HG03060 (cell line): ENCODE results near the gene IQCK.
A peak's percentile ranks its signal among the peaks of the same experiment; 100 is the strongest.
"Not testable (repeated sequence)": the region's sequence is repeated elsewhere in the genome, so short reads cannot be mapped to it uniquely, and the experiment has no call there.

ENCODE experiments used
- ATAC-seq: cut with Tn5 transposase; IDR thresholded peaks from one replicate; pipeline ENCODE4 v1.9.1; 2021; ENCODE audit warnings: low read depth, moderate number of reproducible peaks; ENCODE audit not compliant: unreplicated experiment

Gene IQCK, protein sequence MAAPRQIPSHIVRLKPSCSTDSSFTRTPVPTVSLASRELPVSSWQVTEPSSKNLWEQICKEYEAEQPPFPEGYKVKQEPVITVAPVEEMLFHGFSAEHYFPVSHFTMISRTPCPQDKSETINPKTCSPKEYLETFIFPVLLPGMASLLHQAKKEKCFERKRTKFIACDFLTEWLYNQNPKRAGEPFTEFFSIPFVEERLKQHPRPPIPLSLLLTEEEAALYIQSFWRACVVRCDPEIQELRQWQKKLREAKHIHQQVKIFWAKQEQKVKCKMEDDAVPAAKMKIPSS

DNA sequence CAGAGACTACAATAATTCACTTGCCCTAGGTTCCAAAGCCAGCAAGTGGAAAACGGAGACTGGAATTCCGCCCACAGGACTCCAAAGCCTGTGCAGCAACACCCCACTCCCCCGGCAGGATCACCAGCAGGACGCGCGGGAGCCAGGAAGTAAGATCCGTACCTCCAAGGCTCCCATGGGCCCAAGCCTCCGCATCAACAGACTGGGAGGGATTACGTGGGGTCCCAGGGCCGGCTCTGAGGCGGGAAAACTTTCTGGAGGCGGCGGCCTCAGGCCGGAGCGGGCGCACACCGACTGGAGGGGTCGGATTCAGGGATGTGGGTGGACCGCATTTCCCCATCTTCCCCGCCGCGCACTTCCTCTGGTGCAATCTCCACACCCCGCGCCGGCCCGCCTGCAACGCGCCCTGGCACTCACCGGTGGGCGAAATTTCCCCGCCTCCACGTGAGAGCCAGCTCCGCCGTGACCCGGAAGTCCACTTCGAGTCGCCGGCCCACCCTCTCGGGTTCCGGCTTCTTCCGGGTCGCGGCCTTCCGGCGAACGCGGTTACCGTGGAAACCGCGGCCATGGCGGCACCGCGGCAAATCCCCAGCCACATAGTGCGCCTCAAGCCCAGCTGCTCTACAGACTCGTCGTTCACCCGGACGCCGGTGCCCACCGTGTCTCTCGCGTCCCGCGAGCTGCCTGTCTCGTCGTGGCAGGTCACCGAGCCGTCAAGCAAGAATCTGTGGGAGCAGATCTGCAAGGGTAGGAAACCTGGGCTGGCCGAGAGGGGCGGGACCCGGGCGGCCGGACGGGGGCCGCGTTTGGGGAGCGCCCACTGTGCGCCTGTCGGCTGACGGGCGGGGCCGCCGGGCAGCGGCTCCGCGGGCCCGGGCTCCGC is at the start of gene IQCK, which contains the start of gene KNOP1:
Gene IQCK (plus strand): TSS at position 531 of the 883 bp plus-strand sequence. CDS start 36 bp downstream, at position 567.
Gene KNOP1 (minus strand): TSS at position 487 of the 883 bp plus-strand sequence. CDS start 3,192 bp downstream, outside the sequence.
- peak; percentile 55 for ATAC-seq

DNA sequence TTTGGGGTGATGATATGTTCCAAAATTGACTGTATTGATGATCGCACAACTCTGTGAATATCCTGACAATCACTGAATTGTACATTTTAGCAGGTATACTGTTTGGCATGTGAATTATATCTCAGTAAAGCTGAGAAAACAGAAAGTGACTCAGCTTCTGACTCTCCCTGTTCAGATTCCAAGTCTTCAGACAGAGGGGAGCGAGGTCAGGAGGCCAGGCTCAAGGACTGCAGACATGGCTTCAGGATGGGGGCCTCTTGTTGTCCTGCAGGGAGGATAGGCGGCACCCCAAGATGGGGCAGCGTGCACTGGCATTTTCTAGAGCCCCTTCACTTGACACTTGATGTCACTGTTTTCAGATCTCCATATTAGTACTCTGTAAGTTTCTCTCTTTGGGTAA is 45.7 kb upstream of the IQCK start:
- ATAC-seq = no peak

DNA sequence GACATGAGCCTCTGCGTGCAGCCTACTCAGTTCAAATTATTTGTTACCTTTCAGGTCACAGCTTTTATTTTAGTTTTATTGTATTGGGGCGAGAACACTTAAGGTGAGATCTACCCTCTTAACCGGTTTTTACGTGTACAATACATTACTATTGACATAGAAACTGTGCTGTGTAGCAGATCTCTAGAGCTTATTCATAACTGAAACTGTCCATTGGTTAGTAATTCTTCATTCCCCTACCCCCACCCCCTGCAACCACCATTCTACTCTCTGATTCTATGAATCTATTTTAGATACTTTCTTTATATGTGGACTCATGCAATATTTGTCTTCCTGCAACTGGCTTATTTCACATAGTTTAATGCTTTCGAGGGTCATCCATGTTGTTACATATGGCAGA is 43.6 kb upstream of the IQCK start:
- ATAC-seq = no peak

DNA sequence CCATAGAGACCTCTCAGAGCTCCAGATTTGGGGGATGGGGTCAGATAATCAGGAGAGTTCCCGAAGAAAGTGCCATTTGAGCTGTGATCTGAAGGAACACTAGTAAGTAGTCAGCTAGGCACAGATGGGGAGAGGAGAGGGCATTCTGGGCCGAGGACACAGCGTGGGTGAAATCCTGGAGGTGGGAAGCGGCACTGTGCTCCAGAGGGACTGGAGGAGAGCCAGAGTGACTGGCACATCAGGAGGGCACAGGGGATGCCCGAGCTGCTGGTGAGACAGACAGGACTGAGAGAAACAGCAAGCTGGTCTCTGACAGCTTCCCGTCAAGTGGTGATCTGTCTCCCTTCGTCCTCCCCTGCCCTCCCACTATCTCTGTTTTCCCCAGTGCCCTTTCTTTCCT is 40.7 kb upstream of the IQCK start:
- ATAC-seq = no peak

DNA sequence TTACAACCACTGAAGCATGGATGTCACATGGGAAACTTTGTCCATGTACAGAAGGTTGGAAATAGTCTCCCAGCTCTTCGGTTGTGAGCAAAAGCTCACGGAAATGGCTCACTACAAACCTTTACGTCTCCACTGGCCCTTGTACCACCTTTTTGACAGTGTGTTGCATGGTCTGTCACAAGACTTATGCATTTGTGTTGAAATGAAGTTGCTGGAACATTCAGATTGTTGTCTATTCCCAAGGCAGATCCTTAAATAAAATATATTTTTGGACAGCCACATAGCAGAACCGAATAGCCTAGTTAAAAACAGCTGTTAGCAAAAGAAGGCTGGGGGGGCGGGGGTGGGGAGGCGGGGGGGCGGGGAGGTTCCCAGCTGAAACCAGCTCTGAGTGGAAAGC is 39.3 kb upstream of the IQCK start:
- no peak for ATAC-seq

DNA sequence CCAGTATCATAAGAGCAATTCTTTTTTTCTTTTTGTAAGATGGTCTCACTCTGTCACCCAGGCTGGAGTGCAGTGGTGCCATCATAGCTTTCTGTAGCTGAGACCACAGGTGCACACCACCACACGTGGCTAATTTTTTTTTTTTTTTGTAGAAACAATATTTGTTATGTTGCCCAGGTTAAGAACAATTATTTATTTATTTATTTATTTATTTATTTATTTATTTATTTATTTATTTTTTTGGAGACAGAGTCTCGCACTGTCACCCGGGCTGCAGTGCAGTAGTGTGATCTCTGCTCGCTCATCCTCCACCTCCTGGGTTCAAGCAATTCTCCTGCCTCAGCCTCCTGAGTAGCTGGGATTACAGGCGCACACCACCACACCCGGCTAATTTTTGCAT is 38.8 kb upstream of the IQCK start:
- not testable (repeated sequence) for ATAC-seq

DNA sequence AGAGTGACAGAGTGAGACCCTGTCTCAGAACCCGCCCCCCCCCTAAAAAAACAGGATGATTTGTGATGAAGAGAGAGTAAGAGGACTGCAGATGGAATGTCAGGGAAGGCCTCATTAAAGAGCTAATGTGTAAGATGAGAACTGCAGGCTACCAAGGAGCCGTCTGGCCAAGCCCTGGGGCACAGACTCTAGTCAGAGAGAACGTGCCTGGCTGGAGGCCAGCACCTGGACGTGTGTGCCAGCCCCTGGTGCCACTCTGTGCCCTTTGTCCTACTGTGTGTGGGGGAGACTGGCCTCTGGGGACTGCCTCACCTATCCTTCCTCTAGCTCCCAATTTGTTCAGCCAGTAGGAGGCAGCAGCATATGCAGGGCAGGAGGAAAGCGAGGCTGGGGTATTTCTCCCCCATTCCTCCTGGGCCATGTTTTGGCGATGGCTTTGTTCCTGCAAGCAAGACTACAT is 37.2 kb upstream of the IQCK start:
- ATAC-seq = no peak

DNA sequence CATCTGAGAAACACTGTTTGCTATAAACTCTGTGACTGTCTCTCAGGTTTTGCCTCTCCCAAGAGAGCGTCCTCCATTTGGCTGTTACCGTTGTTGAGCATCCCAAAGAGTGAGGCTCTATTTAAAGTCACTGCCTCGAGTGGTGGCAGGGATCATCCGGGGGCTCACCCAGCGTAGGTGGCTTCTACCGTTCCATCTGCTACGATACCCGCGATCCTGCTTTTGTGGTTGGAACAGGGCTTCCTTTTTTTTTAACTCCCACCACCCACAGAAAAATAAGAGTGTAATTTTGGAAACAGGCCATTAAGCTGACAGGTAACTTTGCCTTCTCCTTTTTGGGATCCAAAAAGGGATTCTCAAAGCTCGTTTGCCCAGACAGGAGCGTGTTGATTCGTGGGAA is 36.4 kb upstream of the IQCK start:
- ATAC-seq = no peak

DNA sequence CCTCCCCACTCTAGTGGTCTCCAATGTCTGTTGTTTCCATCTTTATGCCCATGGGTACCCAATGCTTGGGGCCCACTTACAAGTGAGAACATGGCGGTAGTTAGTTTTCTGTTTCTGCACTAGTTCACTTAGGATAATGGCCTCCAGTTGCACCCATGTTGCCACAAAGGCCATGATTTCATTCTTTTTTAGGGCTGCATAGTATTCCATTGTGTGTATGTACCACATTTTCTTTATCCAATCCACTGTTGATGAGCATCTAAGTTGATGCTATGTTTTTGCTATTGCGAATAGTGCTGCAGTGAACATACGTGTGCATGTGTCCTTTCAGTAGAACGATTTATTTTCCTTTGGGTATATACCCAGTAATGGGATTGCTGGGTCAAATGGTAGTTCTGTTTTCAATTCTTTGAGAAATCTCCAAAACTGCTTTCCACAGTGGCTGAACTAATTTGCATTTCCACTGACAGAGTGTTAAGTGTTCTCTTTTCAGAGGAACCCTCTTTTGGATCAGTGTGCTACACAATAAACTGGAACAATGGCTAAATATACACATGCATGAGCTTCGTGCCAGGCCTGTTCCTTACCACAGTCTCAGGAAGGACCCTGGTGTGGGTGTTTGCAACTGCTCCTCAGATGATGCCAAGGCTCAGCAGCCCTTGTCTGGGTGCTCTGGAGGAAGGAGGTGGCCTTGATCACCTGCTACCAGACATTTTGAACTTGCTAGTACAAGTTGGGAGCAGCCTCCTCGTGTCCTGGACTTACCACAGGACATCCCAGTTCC is 34.4 kb upstream of the IQCK start:
- no peak for ATAC-seq

DNA sequence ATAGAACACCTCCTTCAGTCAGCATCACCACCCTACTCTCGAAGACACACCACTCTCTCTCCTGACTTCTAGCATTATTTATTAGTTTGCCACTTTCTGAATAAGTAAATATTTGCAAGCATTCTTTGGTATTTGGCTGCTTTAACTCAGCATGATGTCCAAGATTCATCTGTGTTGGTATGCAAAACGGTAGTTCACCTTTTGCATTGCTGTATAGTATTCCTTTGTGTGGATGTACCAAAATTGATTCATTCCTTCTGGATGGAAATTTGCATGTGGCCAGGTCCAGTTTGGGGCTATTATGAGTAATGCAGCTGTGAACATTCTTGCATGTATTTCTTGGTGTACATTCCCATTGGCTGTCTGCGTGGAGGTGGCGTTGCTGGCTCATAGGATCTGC is 32.9 kb upstream of the IQCK start:
- no peak for ATAC-seq

DNA sequence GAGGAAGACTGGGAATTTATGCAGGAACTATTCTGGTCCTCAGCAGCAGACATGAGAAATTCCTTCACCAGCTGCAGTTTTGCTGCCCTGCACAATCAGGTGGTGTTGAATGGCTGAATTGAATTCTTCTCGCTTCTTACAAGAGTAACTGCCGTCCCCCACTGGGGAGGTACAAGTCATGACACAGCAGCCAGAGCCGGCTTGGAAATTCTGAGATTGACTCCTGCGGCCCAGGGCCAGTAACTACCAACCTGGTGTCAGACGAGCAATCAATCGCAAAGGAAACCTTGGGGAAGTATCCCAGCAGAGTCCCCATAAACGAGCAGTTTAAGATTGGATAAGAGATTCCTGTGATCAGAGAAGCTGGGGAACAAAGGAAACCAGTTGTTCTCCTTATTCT is 30.8 kb upstream of the IQCK start:
- ATAC-seq = no peak

DNA sequence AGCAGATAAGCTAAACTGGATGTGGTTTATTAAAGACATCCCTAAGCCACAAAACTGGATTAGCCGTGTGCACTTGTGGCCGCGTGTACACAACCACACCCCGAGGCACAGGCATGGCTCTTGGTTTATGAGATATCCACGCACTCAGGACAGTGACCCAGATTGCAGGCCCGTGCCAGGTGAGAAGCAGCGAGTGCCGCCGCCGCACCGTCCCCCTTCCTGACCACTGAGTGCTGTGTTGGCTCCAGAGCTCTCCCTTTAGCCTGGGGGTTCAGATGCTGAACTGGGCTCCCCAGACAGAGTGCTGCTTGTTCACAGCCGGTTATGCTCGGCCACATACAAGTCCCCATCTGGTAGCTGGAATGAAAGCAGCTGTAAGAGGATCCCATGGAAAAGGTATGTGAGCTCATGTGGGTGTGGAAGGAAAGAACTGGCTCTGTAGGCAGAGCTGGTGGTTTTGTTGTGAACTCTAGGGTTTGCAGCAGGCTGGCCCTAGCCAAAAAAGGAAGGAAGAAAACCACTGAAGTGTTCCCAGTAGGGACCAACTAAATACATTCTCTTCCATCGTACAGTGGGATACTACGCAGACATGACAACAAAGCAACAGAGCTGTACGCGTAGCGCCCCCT is 29.6 kb upstream of the IQCK start:
- no peak for ATAC-seq

DNA sequence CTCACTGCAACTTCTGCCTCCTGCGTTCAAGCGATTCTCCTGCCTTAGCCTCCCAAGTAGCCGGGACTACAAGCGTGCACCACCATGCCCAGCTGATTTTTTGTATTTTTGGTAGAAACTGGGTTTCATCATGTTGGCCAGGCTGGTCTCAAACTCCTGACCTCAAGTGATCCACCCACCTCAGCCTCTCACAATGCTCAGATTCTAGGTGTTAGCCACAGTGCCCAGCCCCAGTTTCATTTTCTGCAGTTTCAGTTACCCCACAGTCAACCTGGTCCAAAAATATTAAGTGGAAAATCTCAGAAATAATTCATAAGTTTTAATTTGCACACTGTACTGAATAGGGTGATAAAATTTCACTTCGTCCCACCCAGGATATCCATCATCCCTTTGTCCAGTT is 28.7 kb upstream of the IQCK start:
- ATAC-seq = no peak

DNA sequence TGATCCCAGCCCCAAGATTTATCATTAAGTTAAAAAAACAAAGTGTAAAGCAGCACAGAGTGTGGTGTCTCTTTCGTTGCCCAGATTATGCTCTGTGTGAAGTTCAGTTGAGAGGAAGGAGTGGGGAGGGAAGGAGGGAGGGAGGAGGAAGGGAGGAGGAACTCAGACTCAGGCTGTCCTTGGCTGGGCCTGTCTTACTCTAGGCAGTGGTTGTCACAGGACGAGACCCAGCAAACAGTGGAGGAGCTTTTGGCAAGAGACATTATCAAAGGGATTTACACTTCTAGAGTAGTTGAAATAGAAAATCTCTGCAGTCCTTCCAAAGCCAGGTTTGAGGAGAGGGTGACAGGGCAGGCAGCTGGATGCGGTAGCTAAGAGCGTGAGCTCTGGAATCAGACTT is 27.9 kb upstream of the IQCK start:
- ATAC-seq = no peak

DNA sequence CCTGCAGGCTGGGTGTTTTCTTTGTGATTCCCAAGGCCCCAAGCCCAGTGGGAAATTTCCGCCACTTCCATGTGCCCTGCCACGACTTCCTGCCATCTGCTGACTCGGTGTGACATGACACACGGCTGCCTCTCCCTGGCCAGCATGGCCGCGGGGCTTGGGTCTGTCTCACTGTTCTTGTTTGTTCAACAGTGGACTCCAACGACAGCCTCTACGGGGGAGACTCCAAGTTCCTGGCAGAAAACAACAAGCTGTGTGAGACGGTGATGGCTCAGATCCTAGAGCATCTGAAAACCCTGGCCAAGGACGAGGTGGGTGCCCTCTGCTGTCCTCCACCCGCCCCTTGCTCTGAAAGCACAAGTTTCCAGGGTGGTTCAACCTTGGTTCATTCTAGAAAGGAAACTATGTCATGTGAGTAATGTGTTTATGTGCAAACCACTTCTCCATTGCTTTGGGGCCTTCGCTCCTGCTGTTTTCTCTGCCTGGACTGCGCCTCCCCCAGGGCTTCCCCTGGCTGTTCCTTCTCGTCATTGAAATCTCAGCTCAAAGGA is 26.8 kb upstream of the IQCK start:
- no peak for ATAC-seq

DNA sequence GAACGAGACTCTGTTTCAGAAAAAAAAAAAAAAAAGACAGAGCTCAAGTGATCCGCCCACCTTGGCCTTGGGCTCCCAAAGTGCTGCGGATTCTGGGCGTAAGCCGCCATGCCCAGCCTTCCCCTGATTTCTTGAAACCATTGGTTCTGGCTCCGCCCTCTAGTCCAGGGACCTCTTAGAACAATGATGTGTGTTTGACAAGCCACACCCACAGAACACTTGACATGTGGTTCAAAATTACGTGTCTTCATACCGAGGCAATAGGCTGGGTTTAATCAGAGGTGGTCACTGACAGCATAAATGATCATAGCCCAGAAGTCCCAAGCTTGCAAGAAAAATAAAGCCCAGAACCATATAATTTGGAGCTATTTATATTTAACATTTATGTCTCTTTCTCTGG is 23.1 kb upstream of the IQCK start:
- no peak for ATAC-seq

DNA sequence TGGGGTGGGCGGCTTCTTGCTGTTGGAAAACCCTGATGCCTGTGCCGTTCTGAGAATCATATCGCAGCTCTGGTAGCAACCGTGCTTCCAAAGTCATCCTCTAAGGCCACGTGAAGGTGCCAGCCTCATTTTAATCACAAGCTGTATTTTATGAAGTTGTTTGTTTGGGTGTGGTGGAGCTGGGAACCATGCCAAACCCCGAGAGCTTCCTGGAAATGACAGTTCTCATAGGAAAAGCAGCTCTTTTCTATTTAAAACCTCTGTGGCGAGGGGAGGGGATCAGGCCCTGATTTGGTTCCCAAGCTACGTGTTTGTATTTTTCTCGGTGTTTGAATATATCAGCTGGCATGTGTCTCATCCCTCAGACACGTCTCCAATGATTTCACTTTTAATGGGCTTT is 21.7 kb upstream of the IQCK start:
- ATAC-seq = no peak

DNA sequence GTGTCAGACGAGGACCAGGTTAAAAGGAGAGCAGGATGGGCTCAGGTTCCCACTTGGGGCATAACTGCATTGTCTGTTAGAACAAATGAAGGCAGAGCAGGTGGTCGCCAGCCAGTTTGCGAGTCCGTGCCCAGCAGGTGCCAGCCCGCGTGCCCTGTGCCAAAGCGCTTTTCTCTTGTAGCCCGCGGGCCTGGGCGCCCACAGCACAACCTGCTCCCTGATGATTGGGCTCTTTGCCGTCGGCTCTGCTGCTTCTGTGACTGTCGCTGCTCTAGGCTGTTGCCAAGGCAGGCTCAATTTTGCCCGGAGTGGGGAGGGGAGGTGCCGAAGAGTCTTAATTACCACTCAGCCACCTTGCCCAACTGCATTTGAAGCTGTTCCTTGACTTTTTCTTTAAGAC is 21.1 kb upstream of the IQCK start:
- no peak for ATAC-seq

DNA sequence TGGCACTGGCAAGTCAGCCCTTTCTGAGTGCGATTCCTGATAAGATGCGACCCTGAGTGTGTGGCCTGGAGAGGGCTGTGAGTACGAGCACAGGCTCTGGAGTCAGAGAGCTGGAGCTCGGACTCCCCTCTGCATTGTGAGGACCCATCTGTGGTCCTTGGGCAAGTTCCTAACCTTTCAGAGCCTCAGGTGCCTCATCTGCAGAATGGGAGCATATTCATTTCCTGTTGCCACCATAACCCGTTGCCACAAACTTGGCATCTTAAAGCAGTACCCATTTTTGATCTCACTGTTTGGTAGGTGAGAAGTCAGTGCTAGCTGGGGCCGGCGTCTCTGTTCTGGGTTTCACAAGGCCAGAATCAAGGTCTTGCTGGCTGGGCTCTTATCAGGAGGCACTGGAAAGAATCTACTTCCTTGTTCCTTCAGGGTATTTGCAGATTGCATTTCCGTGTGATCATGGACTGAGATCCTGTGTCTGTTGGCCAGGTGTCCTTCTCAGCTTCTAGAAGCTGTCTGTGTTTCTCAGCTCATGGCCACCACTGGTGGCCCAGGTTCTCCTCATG is 20.2 kb upstream of the IQCK start:
- ATAC-seq = no peak
